Hepatocyte (in vitro differentiated cells): ENCODE measurements around the gene UBE2I. TPM values are rescaled to one million over a fixed set of nuclear protein-coding genes. Genes with fewer than 3 reads are reported as not detected.

Experiments used
- DNase-seq: peaks from one replicate; pipeline ENCODE4 v3.0.0-alpha.2; 2016; ENCODE audit warnings: low spot score
- H2AFZ ChIP-seq: fragments of 200-600 bp; sonication (generic); 2 replicates; pipeline ENCODE4 v1.6.0; 2016; ENCODE audit warnings: antibody characterized with exemption, mild to moderate bottlenecking
- H3K27ac ChIP-seq: fragments of 200-600 bp; sonication (generic); 2 replicates; pipeline ENCODE4 v1.5.1; 2016; ENCODE audit warnings: mild to moderate bottlenecking
- H3K27me3 ChIP-seq: fragments of 200-600 bp; sonication (generic); 2 replicates; pipeline ENCODE4 v1.6.1; 2016
- H3K36me3 ChIP-seq: fragments of 200-600 bp; sonication (generic); replicated peaks from 2 replicates; pipeline ENCODE4 v1.5.1; 2016; ENCODE audit warnings: low read depth; ENCODE audit not compliant: insufficient read depth
- H3K4me1 ChIP-seq: fragments of 200-600 bp; sonication (generic); 2 replicates; pipeline ENCODE4 v1.5.1; 2016; ENCODE audit warnings: mild to moderate bottlenecking, moderate library complexity; ENCODE audit not compliant: insufficient read depth
- H3K4me2 ChIP-seq: fragments of 200-600 bp; sonication (generic); 2 replicates; pipeline ENCODE4 v1.6.0; 2016
- H3K4me3 ChIP-seq: fragments of 200-600 bp; sonication (generic); 2 replicates; pipeline ENCODE4 v1.5.1; 2016; ENCODE audit warnings: mild to moderate bottlenecking
- H3K79me2 ChIP-seq: fragments of 200-600 bp; sonication (generic); 2 replicates; pipeline ENCODE4 v1.6.0; 2017; ENCODE audit warnings: mild to moderate bottlenecking
- H3K9me2 ChIP-seq: fragments of 200-600 bp; sonication (generic); replicated peaks from 2 replicates; pipeline ENCODE4 v1.6.0; 2017; ENCODE audit warnings: mild to moderate bottlenecking; ENCODE audit not compliant: insufficient read depth
- H3K9me3 ChIP-seq: fragments of 200-600 bp; sonication (generic); 2 replicates; pipeline ENCODE4 v1.5.1; 2016; ENCODE audit warnings: low read depth, mild to moderate bottlenecking
- H4K20me1 ChIP-seq: fragments of 200-600 bp; sonication (generic); 2 replicates; pipeline ENCODE4 v1.6.0; 2016; ENCODE audit warnings: mild to moderate bottlenecking; ENCODE audit not compliant: insufficient read depth, poor library complexity, severe bottlenecking
- CTCF ChIP-seq: fragments of 200-600 bp; sonication (generic); IDR thresholded peaks from 2 replicates; pipeline ENCODE4 v1.5.1; 2016; ENCODE audit warnings: antibody characterized with exemption, mild to moderate bottlenecking; ENCODE audit not compliant: poor library complexity
- EZH2 ChIP-seq: fragments of 200-600 bp; sonication (generic); IDR thresholded peaks from 2 replicates; pipeline ENCODE4 v1.6.1; 2016; ENCODE audit warnings: antibody characterized with exemption, mild to moderate bottlenecking, borderline replicate concordance
- EZH2phosphoT487 ChIP-seq: fragments of 200-600 bp; sonication (generic); IDR thresholded peaks from one replicate; pipeline ENCODE4 v1.6.1; 2018; ENCODE audit warnings: antibody characterized with exemption, mild to moderate bottlenecking, low read depth, moderate library complexity; ENCODE audit not compliant: unreplicated experiment, severe bottlenecking
- WGBS: methylation state at CpG from one replicate; pipeline ENCODE4 v1.1.6; 2016; ENCODE audit warnings: low lambda C conversion rate; ENCODE audit errors: missing lambda C conversion rate; 5-methylcytosine and 5-hydroxymethylcytosine counted together
- polyA plus RNA-seq: library from polyadenylated mRNA; unstranded; fragments of >200 nt; fragmentation: Nextera tagmentation; extraction: Ambion mirVana; gene quantifications from 2 replicates; pipeline ENCODE4 v1.2.1, GENCODE V29; 2016
- total RNA-seq: library from RNA; depleted of rRNA; stranded (reverse); fragments of >200 nt; gene quantifications from 2 replicates; pipeline ENCODE4 v1.2.3, GENCODE V29; 2014

UBE2I gene
- total and polyA plus RNA-seq, 2 experiments from 2014 or later, result 76.0 to 150 TPM

DNA sequence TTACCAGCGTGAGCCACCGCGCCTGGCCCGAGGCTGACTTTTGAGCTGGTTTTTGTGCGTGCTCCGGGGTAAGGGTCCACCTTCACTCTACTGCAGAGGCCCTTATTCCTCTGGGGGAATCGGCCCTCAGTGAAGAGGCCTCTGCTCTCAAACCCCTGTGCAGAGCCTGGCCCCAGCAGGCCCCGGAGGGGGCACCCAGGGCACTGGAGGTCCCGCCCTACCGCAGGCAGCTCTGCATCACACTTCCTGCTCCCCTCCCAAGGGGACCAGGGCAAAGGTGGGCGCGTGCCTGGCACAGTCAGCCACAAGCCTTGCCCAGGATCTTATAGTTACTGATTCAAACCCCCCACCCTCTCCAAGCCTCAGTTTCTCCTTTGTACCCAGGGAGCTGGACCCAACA lies 3.6 kb upstream of the UBE2I start:
- TF ChIP-seq EZH2, result no peak
- TF ChIP-seq EZH2phosphoT487, result no peak
- no peak for TF ChIP-seq CTCF
- H2AFZ ChIP-seq, result no peak overlapping the region
- peaks cover 10% of the 10 kb centered on the region for H3K79me2 ChIP-seq
- 81% methylated on average over 12 of the region's 12 CpGs for WGBS
- no peak for DNase-seq
- H3K9me3 ChIP-seq, result no peaks in the 10 kb centered on the region
- no peak overlapping the region for H3K4me3 ChIP-seq
- no peaks in the 10 kb centered on the region for H3K9me2 ChIP-seq
- H4K20me1 ChIP-seq, result peaks cover 10% of the 10 kb centered on the region
- no peak overlapping the region for H3K4me2 ChIP-seq
- H3K27ac ChIP-seq, result no peak overlapping the region
- H3K4me1 ChIP-seq, result peaks cover 5% of the 10 kb centered on the region
- H3K36me3 ChIP-seq, result no peaks in the 10 kb centered on the region
- no peaks in the 10 kb centered on the region for H3K27me3 ChIP-seq

- Histone ChIP-seq H3K27ac (no peak overlapping the region), H2AFZ (no peak overlapping the region), H3K4me2 (no peak overlapping the region), H3K9me3 (no peaks in the 10 kb centered on the region), H4K20me1 (peaks cover 15% of the 10 kb centered on the region), H3K4me3 (no peak overlapping the region), H3K79me2 (peaks cover 15% of the 10 kb centered on the region), H3K9me2 (no peaks in the 10 kb centered on the region), H3K4me1 (peaks cover 9% of the 10 kb centered on the region), H3K27me3 (no peaks in the 10 kb centered on the region), H3K36me3 (no peaks in the 10 kb centered on the region)
- TF ChIP-seq CTCF (no peak), EZH2 (no peak), EZH2phosphoT487 (no peak)
- DNase-seq, result no peak
- 68% methylated on average over 4 of the region's 4 CpGs for WGBS
Observed at GRCh38 chr16:1306334-1306733, 3.1 kb upstream of the UBE2I start.

- H3K79me2 ChIP-seq, result peaks cover 35% of the 10 kb centered on the region
- no peaks in the 10 kb centered on the region for H3K9me3 ChIP-seq
- H3K9me2 ChIP-seq, result no peaks in the 10 kb centered on the region
- no peaks in the 10 kb centered on the region for H3K27me3 ChIP-seq
- no peak overlapping the region for H2AFZ ChIP-seq
- H3K4me1 ChIP-seq, result peaks cover 15% of the 10 kb centered on the region
- no peaks in the 10 kb centered on the region for H3K36me3 ChIP-seq
- DNase-seq, result no peak
- H3K4me2 ChIP-seq, result peak overlapping the region; percentile 74
- H4K20me1 ChIP-seq, result peaks cover 35% of the 10 kb centered on the region
- TF ChIP-seq CTCF (no peak), EZH2phosphoT487 (no peak), EZH2 (no peak)
- H3K4me3 ChIP-seq, result peak overlapping the region; percentile 25
- H3K27ac ChIP-seq, result peak overlapping the region; percentile 99
- WGBS, result no CpG with 5 or more reads among the region's 43 CpGs
Observed at GRCh38 chr16:1308036-1308976, 1.1 kb upstream of the UBE2I start.
